GM23248 (cell line): ENCODE measurements around the gene SPDYA. TPM values are rescaled to one million over a fixed set of nuclear protein-coding genes. Genes with fewer than 3 reads are reported as not detected.

Experiments
- DNase-seq: peaks from one replicate; pipeline ENCODE4 v3.0.0-alpha.2; 2015
- H2AFZ ChIP-seq: fragments of 200-600 bp; sonication (generic); 2 replicates; pipeline ENCODE4 v1.6.1; 2016; ENCODE audit warnings: antibody characterized with exemption
- H3F3A ChIP-seq: fragments of 200-600 bp; sonication (generic); 2 replicates; pipeline ENCODE4 v1.6.1; 2016; ENCODE audit warnings: mild to moderate bottlenecking, antibody characterized with exemption, mixed run types; ENCODE audit not compliant: insufficient read depth
- H3K27ac ChIP-seq: fragments of 200-600 bp; sonication (generic); 2 replicates; pipeline ENCODE4 v1.5.1; 2016; ENCODE audit warnings: mild to moderate bottlenecking
- H3K27me3 ChIP-seq: fragments of 200-600 bp; sonication (generic); replicated peaks from 2 replicates; pipeline ENCODE4 v1.6.1; 2016; ENCODE audit warnings: mild to moderate bottlenecking; ENCODE audit not compliant: insufficient read depth
- H3K36me3 ChIP-seq: fragments of 200-600 bp; sonication (generic); 2 replicates; pipeline ENCODE4 v1.6.1; 2016; ENCODE audit warnings: low read depth, mild to moderate bottlenecking
- H3K4me1 ChIP-seq: fragments of 200-600 bp; sonication (generic); 2 replicates; pipeline ENCODE4 v1.6.1; 2016; ENCODE audit warnings: mild to moderate bottlenecking; ENCODE audit not compliant: insufficient read depth
- H3K4me2 ChIP-seq: fragments of 200-600 bp; sonication (generic); one replicate; pipeline ENCODE4 v1.6.1; 2016; ENCODE audit warnings: mild to moderate bottlenecking; ENCODE audit not compliant: unreplicated experiment
- H3K4me3 ChIP-seq: fragments of 200-600 bp; sonication (generic); 2 replicates; pipeline ENCODE4 v1.5.1; 2016; ENCODE audit warnings: mild to moderate bottlenecking
- H3K79me2 ChIP-seq: fragments of 200-600 bp; sonication (generic); 2 replicates; pipeline ENCODE4 v1.6.1; 2016; ENCODE audit warnings: mild to moderate bottlenecking; ENCODE audit not compliant: insufficient read depth
- H3K9ac ChIP-seq: fragments of 200-600 bp; sonication (generic); 2 replicates; pipeline ENCODE4 v1.6.1; 2016; ENCODE audit warnings: mild to moderate bottlenecking
- H3K9me2 ChIP-seq: fragments of 200-600 bp; sonication (generic); 2 replicates; pipeline ENCODE4 v1.6.1; 2016; ENCODE audit warnings: mixed run types, mild to moderate bottlenecking, moderate library complexity; ENCODE audit not compliant: insufficient read depth
- H3K9me3 ChIP-seq: fragments of 200-600 bp; sonication (generic); one replicate; pipeline ENCODE4 v1.6.1; 2017; ENCODE audit warnings: low read depth
- H4K20me1 ChIP-seq: fragments of 200-600 bp; sonication (generic); 2 replicates; pipeline ENCODE4 v1.6.0; 2016; ENCODE audit not compliant: insufficient read depth
- EZH2 ChIP-seq: fragments of 200-600 bp; sonication (generic); IDR thresholded peaks from 2 replicates; pipeline ENCODE4 v1.6.1; 2018; ENCODE audit warnings: antibody characterized with exemption, mild to moderate bottlenecking; ENCODE audit not compliant: insufficient read depth, poor library complexity, severe bottlenecking
- EZH2phosphoT487 ChIP-seq: fragments of 200-600 bp; sonication (generic); IDR thresholded peaks from 2 replicates; pipeline ENCODE4 v1.6.1; 2018; ENCODE audit warnings: antibody characterized with exemption, moderate library complexity, mild to moderate bottlenecking, low read depth; ENCODE audit not compliant: insufficient read depth
- WGBS, 2 experiments: methylation state at CpG; one replicate each; pipeline ENCODE4 v1.1.6; 2015 to 2017; ENCODE audit warnings: low lambda C conversion rate in 2 of 2, low coverage in 1 of 2; ENCODE audit errors: missing lambda C conversion rate in 2 of 2; 5-methylcytosine and 5-hydroxymethylcytosine counted together
- in situ Hi-C: fragments of 300-500 bp; cut with MboI; formaldehyde crosslinking; loops from 2 replicates; pipeline ENCODE4 v1.15.0; 2020
- polyA plus RNA-seq: library from polyadenylated mRNA; unstranded; fragments of >200 nt; fragmentation: Nextera tagmentation; extraction: Ambion mirVana; gene quantifications from 2 replicates; pipeline ENCODE4 v1.2.1, GENCODE V29; 2016
- total RNA-seq: library from RNA; depleted of rRNA; stranded (reverse); fragments of >200 nt; shearing (Covaris generic); gene quantifications from 2 replicates; pipeline ENCODE4 v1.2.3, GENCODE V29; 2014

The SPDYA gene
- total and polyA plus RNA-seq, 2 experiments from 2014 or later = 1.2 TPM; not detected in 1

GRCh38 chr2:28767337-28767736 is 43.3 kb upstream of the SPDYA start:
- Histone ChIP-seq H3K4me1 (peaks cover 25% of the 10 kb centered on the region), H3K79me2 (peaks cover 99% of the 10 kb centered on the region), H3K9me3 (no peaks in the 10 kb centered on the region), H2AFZ (no peak overlapping the region), H3K4me2 (no peak overlapping the region), H3K4me3 (no peak overlapping the region), H3F3A (peaks cover 22% of the 10 kb centered on the region), H3K9me2 (no peaks in the 10 kb centered on the region), H3K27ac (no peak overlapping the region), H3K36me3 (no peaks in the 10 kb centered on the region), H3K9ac (no peak overlapping the region), H4K20me1 (peaks cover 72% of the 10 kb centered on the region), H3K27me3 (no peaks in the 10 kb centered on the region)
- TF ChIP-seq EZH2 = no peak
- no peak for TF ChIP-seq EZH2phosphoT487
- in situ Hi-C loops = no loop called here
- 51 to 59% methylated on average over 3 of the region's 3 CpGs for WGBS, 2 experiments
- DNase-seq = no peak

GRCh38 chr2:28768422-28768821 is 42.2 kb upstream of the SPDYA start:
- DNase-seq = no peak
- Histone ChIP-seq H3K36me3 (no peaks in the 10 kb centered on the region), H2AFZ (no peak overlapping the region), H4K20me1 (peaks cover 70% of the 10 kb centered on the region), H3K79me2 (peaks cover 99% of the 10 kb centered on the region), H3K9me2 (no peaks in the 10 kb centered on the region), H3K27me3 (no peaks in the 10 kb centered on the region), H3K9me3 (no peaks in the 10 kb centered on the region), H3K4me1 (peaks cover 25% of the 10 kb centered on the region), H3K4me2 (no peak overlapping the region), H3K27ac (no peak overlapping the region), H3K9ac (no peak overlapping the region), H3F3A (peaks cover 22% of the 10 kb centered on the region), H3K4me3 (no peak overlapping the region)
- in situ Hi-C loops = no loop called here
- TF ChIP-seq EZH2phosphoT487 = no peak
- no peak for TF ChIP-seq EZH2

GRCh38 chr2:28768952-28769351 is 41.7 kb upstream of the SPDYA start:
- Histone ChIP-seq H3K9me3 (no peaks in the 10 kb centered on the region), H3F3A (peaks cover 22% of the 10 kb centered on the region), H3K27ac (no peak overlapping the region), H3K27me3 (no peaks in the 10 kb centered on the region), H3K4me2 (no peak overlapping the region), H3K9me2 (no peaks in the 10 kb centered on the region), H3K79me2 (peaks cover 99% of the 10 kb centered on the region), H3K4me1 (peaks cover 28% of the 10 kb centered on the region), H3K36me3 (no peaks in the 10 kb centered on the region), H3K9ac (no peak overlapping the region), H3K4me3 (no peak overlapping the region), H2AFZ (no peak overlapping the region), H4K20me1 (peaks cover 69% of the 10 kb centered on the region)
- 98 to 100% methylated on average over 5 of the region's 5 CpGs for WGBS, 2 experiments
- DNase-seq = no peak
- TF ChIP-seq EZH2phosphoT487 (no peak), EZH2 (no peak)
- in situ Hi-C loops = no loop called here

GRCh38 chr2:28772351-28772750 is 38.3 kb upstream of the SPDYA start:
- H4K20me1 ChIP-seq = peaks cover 46% of the 10 kb centered on the region
- 77 to 85% methylated on average over 2 of the region's 2 CpGs for WGBS, 2 experiments

GRCh38 chr2:28776471-28776870 is 34.2 kb upstream of the SPDYA start:
- 76 to 83% methylated on average over 6 of the region's 6 CpGs for WGBS, 2 experiments
- Histone ChIP-seq H3K4me1 (0 out of 2 replicates have a peak, but pooled peaks cover 3% of the 10 kb centered on the region), H3K9me3 (no peaks in the 10 kb centered on the region), H3K4me3 (no peak overlapping the region), H3K27me3 (no peaks in the 10 kb centered on the region), H2AFZ (no peak overlapping the region), H3F3A (no peaks in the 10 kb centered on the region; the same call in 1 of the 2 replicates), H3K79me2 (peaks cover 100% of the 10 kb centered on the region), H3K9me2 (no peaks in the 10 kb centered on the region), H3K36me3 (peaks cover 30% of the 10 kb centered on the region), H3K9ac (no peak overlapping the region), H4K20me1 (peaks cover 30% of the 10 kb centered on the region; the same call in 1 of the 2 replicates), H3K4me2 (no peak overlapping the region), H3K27ac (no peak overlapping the region)
- TF ChIP-seq EZH2 = no peak
- no peak for TF ChIP-seq EZH2phosphoT487
- DNase-seq = no peak
- in situ Hi-C loops = no loop called here

More at GRCh38 chr2:28772351-28772750, 38.3 kb upstream of the SPDYA start:
- TF ChIP-seq EZH2phosphoT487 = no peak
- no peak for TF ChIP-seq EZH2
- Histone ChIP-seq H3K27ac (no peak overlapping the region), H3K4me1 (0 out of 2 replicates have a peak, but pooled peaks cover 7% of the 10 kb centered on the region), H3K4me3 (no peak overlapping the region), H3K79me2 (peaks cover 99% of the 10 kb centered on the region), H3K4me2 (no peak overlapping the region), H3K36me3 (no peaks in the 10 kb centered on the region), H3K9me3 (no peaks in the 10 kb centered on the region), H3K27me3 (no peaks in the 10 kb centered on the region), H3K9ac (no peak overlapping the region), H3F3A (no peaks in the 10 kb centered on the region; the same call in 1 of the 2 replicates), H2AFZ (no peak overlapping the region), H3K9me2 (no peaks in the 10 kb centered on the region)
- in situ Hi-C loops = no loop called here
- no peak for DNase-seq
